H7 (cell line): Measurements from ENCODE around the gene DLX4. TPM values are rescaled to one million over a fixed set of nuclear protein-coding genes. Genes with fewer than 3 reads are reported as not detected.

ENCODE experiments used
- DNase-seq: peaks from one replicate; pipeline ENCODE4 v3.0.0; 2012
- H3K27me3 ChIP-seq: 2 replicates; pipeline ENCODE4 v1.6.0; 2011; ENCODE audit warnings: mild to moderate bottlenecking, low read length; ENCODE audit not compliant: control insufficient read depth, insufficient read depth
- H3K36me3 ChIP-seq: replicated peaks from 2 replicates; pipeline ENCODE4 v1.5.1; 2011; ENCODE audit warnings: low read length; ENCODE audit not compliant: control insufficient read depth, insufficient read depth
- H3K4me3 ChIP-seq: 2 replicates; pipeline ENCODE4 v1.5.1; 2011; ENCODE audit warnings: low read depth, mild to moderate bottlenecking, control low read depth, low read length, moderate library complexity; ENCODE audit not compliant: insufficient read depth
- total RNA-seq: library from RNA; depleted of rRNA; stranded (reverse); fragments of >200 nt; shearing (Covaris generic); gene quantifications from 2 replicates; pipeline ENCODE4 v1.2.3, GENCODE V29; 2014

DLX4 gene
- total RNA-seq, 1 experiment from 2014 or later, result 1.0 TPM

- DNase-seq, result peak; percentile 73
- Histone ChIP-seq H3K4me3 (no peak overlapping the region), H3K27me3 (no peaks in the 10 kb centered on the region; the same call in 1 of the 2 replicates), H3K36me3 (no peaks in the 10 kb centered on the region)
Measured at GRCh38 chr17:49935526-49936210, 33.3 kb upstream of the DLX4 start.

DNA sequence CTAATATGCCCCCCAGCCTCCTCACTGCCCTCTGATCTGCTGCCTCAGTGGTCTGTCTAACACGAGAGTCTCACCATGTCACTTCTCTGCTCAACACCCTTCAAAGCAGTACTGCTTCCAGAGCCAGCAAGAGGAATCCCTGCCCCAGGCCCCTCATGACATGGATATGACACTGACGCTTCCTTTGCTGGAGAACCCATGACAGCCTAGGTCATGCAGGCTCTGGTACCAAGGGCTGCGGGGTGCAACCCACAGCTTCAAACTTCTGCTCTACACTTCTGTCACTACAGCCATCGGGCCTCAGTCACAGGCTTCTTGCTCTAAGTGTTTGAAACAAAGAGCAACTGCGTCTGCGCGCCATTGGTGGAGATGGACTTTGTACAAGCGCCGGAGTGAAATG, 32.6 kb upstream of the DLX4 start:
- Histone ChIP-seq H3K27me3 (no peaks in the 10 kb centered on the region; the same call in 1 of the 2 replicates), H3K36me3 (no peaks in the 10 kb centered on the region), H3K4me3 (no peak overlapping the region)
- no peak for DNase-seq

GRCh38 chr17:49939318-49939717, 29.7 kb upstream of the DLX4 start:
- no peaks in the 10 kb centered on the region for H3K36me3 ChIP-seq
- no peaks in the 10 kb centered on the region; the same call in 1 of the 2 replicates for H3K27me3 ChIP-seq
- no peak for DNase-seq
- H3K4me3 ChIP-seq, result no peak overlapping the region

- no peaks in the 10 kb centered on the region for H3K36me3 ChIP-seq
- no peak for DNase-seq
- no peak overlapping the region for H3K4me3 ChIP-seq
- no peaks in the 10 kb centered on the region; the same call in 1 of the 2 replicates for H3K27me3 ChIP-seq
Measured at GRCh38 chr17:49941427-49941826, 27.6 kb upstream of the DLX4 start.

GRCh38 chr17:49942947-49943346, 26.0 kb upstream of the DLX4 start:
- Histone ChIP-seq H3K4me3 (no peak overlapping the region), H3K36me3 (no peaks in the 10 kb centered on the region), H3K27me3 (no peaks in the 10 kb centered on the region; the same call in 1 of the 2 replicates)
- no peak for DNase-seq

DNA sequence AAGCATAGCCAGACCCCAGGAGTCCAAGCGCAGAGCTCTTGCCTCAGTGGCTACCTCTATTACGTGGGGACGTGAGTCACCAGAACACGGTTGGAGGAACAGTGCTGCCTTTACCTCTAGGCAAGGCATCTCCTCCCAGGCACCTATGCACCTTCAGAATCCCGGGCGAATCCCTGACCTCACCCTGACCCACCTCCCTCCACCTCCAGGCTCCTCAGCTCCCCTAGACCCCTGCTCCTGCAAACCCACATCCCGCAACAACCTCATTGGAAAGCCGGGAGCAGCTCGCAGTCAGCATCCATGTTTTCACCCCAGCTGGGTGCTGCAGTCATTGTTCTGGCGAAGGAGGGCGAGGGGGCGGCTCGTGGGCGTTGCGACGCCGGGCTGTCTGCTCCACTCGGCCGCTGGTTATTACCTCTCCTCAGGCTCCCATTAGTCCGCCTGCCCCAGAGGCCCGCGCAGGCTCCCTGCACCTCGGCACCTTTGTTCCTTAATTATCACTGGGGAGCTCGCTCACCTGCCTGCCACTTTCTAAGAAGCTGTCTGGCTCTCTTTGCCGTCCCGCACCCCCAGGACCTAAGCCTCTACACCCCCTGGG, 24.6 kb upstream of the DLX4 start:
- Histone ChIP-seq H3K4me3 (no peak overlapping the region), H3K27me3 (no peaks in the 10 kb centered on the region; the same call in 1 of the 2 replicates), H3K36me3 (no peaks in the 10 kb centered on the region)
- peak; percentile 85 for DNase-seq

DNA sequence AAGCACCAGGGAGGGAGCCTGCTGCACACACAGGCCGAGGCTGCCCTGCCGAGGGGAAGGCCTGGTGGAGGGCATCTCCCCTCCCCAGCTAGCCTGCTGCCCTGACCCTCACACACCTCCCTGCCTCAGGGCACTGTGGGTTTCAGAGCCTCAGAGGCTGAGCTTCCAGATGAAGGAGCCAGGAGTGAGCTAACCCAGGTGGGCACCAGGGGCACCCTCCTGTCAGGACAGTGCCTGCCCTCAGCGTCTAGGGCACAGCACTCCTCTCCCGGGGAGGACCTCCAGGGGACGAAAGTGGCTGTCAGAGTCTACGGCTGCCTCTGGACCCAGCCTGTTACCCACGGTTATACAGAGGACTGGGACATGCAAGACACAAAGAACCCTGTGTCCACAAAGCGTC, 22.8 kb upstream of the DLX4 start:
- peak; percentile 57 for DNase-seq
- Histone ChIP-seq H3K27me3 (no peaks in the 10 kb centered on the region; the same call in 1 of the 2 replicates), H3K36me3 (no peaks in the 10 kb centered on the region), H3K4me3 (no peak overlapping the region)

DNA sequence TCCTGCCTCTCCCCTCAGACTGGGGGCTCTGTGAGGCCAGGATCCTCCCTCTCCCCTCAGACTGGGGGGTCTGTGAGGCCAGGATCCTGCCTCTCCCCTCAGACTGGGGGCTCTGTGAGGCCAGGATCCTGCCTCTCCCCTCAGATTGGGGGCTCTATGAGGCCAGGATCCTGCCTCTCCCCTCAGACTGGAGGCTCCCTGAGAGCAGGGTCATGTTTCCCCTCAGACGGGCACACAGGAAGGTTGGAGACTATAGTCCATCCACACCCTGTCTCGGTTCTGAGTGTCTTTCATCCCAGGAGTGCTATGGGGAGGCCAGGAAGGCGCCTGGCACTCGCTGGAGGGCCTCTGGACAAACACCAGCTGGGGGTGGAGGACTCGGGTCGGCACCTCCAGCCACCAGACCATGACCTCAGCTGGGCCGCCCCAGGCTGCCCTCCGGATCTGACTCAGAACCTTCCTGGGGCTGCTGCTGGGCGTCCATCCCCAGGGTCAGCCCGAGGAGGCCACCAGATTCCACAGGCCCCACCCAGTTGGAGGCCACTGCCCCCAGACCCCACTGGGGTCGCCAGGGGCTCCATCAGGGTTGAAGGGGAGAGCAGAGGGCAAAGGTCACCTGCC, 21.9 kb upstream of the DLX4 start:
- Histone ChIP-seq H3K4me3 (no peak overlapping the region), H3K27me3 (no peaks in the 10 kb centered on the region; the same call in 1 of the 2 replicates), H3K36me3 (no peaks in the 10 kb centered on the region)
- peak; percentile 44 for DNase-seq

- H3K27me3 ChIP-seq, result no peaks in the 10 kb centered on the region
- no peaks in the 10 kb centered on the region for H3K36me3 ChIP-seq
- DNase-seq, result no peak
- no peak overlapping the region for H3K4me3 ChIP-seq
Measured at GRCh38 chr17:49949634-49950033, 19.4 kb upstream of the DLX4 start.

- Histone ChIP-seq H3K27me3 (peaks cover under 1% of the 10 kb centered on the region; the same call in 1 of the 2 replicates), H3K36me3 (no peaks in the 10 kb centered on the region), H3K4me3 (no peak overlapping the region)
- DNase-seq, result peak; percentile 40
Measured at GRCh38 chr17:49951362-49952082, 17.5 kb upstream of the DLX4 start.

DNA sequence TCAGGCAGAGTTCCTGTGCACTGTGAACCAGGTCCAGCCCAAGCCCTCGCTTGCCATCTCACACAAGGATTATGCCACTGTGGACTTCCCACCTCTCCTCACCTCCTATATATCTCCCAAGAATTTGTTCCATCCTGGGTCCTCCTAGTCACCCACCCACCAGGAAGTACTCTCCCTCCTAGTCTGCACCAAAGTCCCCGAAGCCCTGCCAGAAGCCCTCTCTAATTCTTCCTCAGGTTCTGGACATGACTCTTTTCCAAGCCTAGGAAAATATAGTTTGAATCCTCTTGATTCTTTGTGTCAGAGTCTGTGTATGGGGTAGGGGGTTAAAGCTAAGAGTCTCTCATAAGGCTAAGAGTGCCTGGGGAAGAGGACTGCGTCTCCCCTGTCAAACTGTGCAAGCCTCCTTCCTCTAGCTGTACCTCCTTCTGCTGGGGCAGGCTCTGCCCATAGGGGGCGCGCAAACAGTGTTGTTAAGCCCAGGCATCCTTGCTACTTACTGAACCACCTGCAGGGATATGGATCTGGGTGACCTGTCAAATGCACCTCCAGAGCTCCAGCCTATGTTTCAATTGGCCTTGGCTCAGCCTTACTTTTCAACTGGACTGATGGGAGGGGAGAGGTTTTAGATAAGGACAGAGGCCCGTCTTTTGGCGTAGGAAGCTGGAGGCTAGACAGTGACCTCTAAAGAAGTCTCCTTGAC, 16.6 kb upstream of the DLX4 start:
- no peak overlapping the region for H3K4me3 ChIP-seq
- peak; percentile 95 for DNase-seq
- peaks cover 4% of the 10 kb centered on the region; the same call in 1 of the 2 replicates for H3K27me3 ChIP-seq
- no peaks in the 10 kb centered on the region for H3K36me3 ChIP-seq

DNA sequence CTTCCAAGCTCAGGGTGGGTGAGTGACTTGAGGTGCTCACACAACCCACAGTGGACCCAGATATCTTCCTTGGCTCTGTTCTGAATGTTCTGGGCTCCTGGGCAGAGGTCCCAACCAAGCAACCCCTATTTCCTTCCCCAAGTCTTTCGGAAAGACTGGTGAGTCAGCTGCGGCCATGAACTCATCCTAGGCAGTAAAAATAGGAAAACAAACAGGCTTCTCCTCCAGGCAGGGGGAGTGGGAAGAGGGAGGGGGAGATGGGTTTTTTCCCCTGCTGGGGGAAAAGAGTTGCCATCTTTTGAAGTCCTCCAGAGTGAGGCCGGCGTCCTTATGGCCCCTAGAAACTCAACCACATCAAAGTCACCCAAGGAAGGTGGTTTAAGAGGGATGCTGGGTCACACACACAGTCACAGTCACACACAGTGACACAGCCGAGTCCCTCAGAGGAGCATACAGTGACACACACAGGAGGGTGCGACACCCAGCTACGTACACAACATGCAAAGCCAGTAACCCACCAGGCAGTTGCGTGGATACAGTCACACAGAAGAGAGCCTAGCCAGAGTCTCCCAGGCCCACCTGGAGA, 16.0 kb upstream of the DLX4 start:
- Histone ChIP-seq H3K27me3 (peaks cover 4% of the 10 kb centered on the region; the same call in 1 of the 2 replicates), H3K4me3 (no peak overlapping the region), H3K36me3 (no peaks in the 10 kb centered on the region)
- peak; percentile 49 for DNase-seq

GRCh38 chr17:49955157-49955556, 13.8 kb upstream of the DLX4 start:
- no peaks in the 10 kb centered on the region for H3K36me3 ChIP-seq
- H3K4me3 ChIP-seq, result no peak overlapping the region
- DNase-seq, result no peak
- H3K27me3 ChIP-seq, result peaks cover 4% of the 10 kb centered on the region; the same call in 1 of the 2 replicates

DNA sequence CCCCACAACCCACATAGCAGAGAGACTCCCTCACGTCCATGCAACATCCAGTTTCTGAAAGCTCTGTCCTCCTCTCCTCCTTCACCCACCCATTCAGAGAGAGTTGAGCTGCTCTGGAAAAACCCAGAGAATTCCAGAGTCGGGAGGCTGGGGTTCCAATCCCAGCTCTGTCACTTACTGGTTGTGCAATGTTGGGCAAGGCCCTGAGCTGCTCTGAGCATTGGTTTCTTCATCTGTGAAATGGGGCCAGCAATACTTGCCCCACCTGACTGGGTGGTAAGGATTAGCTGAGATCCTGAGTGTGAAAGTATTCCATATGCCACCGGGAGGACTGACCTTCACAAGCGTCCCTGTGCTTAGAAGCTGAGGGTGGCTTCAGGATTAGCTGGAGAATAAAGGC, 12.2 kb upstream of the DLX4 start:
- DNase-seq, result no peak
- H3K27me3 ChIP-seq, result peaks cover 10% of the 10 kb centered on the region; the same call in 1 of the 2 replicates

More for the DNA sequence above, 12.2 kb upstream of the DLX4 start:
- H3K4me3 ChIP-seq, result no peak overlapping the region
- no peaks in the 10 kb centered on the region for H3K36me3 ChIP-seq
